ENCODE data around the gene SUFU. TPM values are rescaled to one million over a fixed set of nuclear protein-coding genes. Genes with fewer than 3 reads are reported as not detected.

The SUFU gene
- total and polyA plus RNA-seq, 2 of the 13 experiments (the other 11 are each of a cell fraction or from before 2014, with no cell fraction given) = 2.9 to 5.5 TPM

GRCh38 chr10:102492983-102493382 lies 10.8 kb upstream of the SUFU start:
- Histone ChIP-seq H2AFZ (ENCODE audit: low read length) (no peak overlapping the region), H3K36me3 (replicated peaks in 1 of 2; ENCODE audit: control insufficient read depth in 1 of 2, insufficient read depth in 2 of 2, low read length in 2 of 2) (peaks cover 6 to 16% of the 10 kb centered on the region in 2 experiments), H3K79me2 (ENCODE audit: insufficient read depth, low read length) (peaks cover 44% of the 10 kb centered on the region), H3K9me3 (ENCODE audit: low read length) (no peaks in the 10 kb centered on the region), H3K9ac (ENCODE audit: insufficient read depth, low read depth, low read length) (no peak overlapping the region), H3K4me1 (ENCODE audit: insufficient read depth, low read length) (peaks cover 13% of the 10 kb centered on the region; the same call in 1 of the 2 replicates), H3K4me2 (ENCODE audit: low read depth, low read length) (no peak overlapping the region), H4K20me1 (ENCODE audit: insufficient read depth, low read length) (no peaks in the 10 kb centered on the region; the same call in 1 of the 2 replicates), H3K27ac (ENCODE audit: extremely low read length, insufficient read depth, low read length) (no peak overlapping the region), H3K4me3 (replicated peaks in 1 of 3; ENCODE audit: insufficient read depth in 1 of 3, low read depth in 2 of 3, low read length in 3 of 3) (no peak overlapping the region), H3K27me3 (ENCODE audit: control insufficient read depth in 1 of 2, insufficient read depth in 2 of 2, low read length in 2 of 2) (no peaks in the 10 kb centered on the region)
- TF ChIP-seq HOXD1 (CRISPR knock-in tag; IDR thresholded peaks at IDR 0.05) (no peak), HOXA3 (CRISPR knock-in tag; IDR thresholded peaks at IDR 0.05) (no peak), CEBPZ (IDR thresholded peaks at IDR 0.05; ENCODE audit: low read length) (no peak), CREM (IDR thresholded peaks at IDR 0.05) (no peak), CREM (CRISPR knock-in tag; IDR thresholded peaks at IDR 0.05) (no peak), SMYD3 (CRISPR knock-in tag; IDR thresholded peaks at IDR 0.05) (no peak), ZFP41 (CRISPR knock-in tag; IDR thresholded peaks at IDR 0.05; ENCODE audit: borderline replicate concordance) (no peak), GATA4 (IDR thresholded peaks at IDR 0.05; ENCODE audit: borderline replicate concordance, low read depth) (no peak)
- CTCF ChIA-PET (ENCODE audit: low intra/inter-chr PET ratio, low total read pairs) = no interaction called here
- WGBS (ENCODE audit: low lambda C conversion rate) = 50% methylated on average over 2 of the region's 2 CpGs
- DNase-seq (ENCODE audit: low spot score) = no peak
- intact Hi-C loops (cut with micrococcal nuclease; ENCODE audit: unreplicated experiment) = no loop called here
- in situ Hi-C loops (cut with HindIII; ENCODE audit: extremely low pct_ligation_motif_present, low pct_unique_long_range_greater_than_20kb) = no loop called here
- BruUV-seq (replicated peaks) = no TSS peak
- POLR2A ChIA-PET = no interaction called here
- FAIRE-seq = no peak
- no peak for ATAC-seq

Data from HepG2 (cell line).